OCI-LY7 (cell line): Measurements from ENCODE around the gene ABCA8.

ENCODE experiments used
- EZH2phosphoT487 ChIP-seq: fragments of 200-600 bp; sonication (generic); IDR thresholded peaks from 2 replicates; pipeline ENCODE4 v1.6.1; 2018; ENCODE audit warnings: low read depth, borderline replicate concordance, mild to moderate bottlenecking, mixed run types, antibody characterized with exemption, low read length, moderate library complexity, mixed read lengths
- TF ChIP-seq, protein P1 (sequence below): fragments of 200-600 bp; sonication (generic); conservative IDR thresholded peaks from 2 replicates; pipeline ENCODE4 v1.5.1; 2014; ENCODE audit warnings: mild to moderate bottlenecking, antibody characterized with exemption, low read length, moderate library complexity, mixed read lengths

DNA sequence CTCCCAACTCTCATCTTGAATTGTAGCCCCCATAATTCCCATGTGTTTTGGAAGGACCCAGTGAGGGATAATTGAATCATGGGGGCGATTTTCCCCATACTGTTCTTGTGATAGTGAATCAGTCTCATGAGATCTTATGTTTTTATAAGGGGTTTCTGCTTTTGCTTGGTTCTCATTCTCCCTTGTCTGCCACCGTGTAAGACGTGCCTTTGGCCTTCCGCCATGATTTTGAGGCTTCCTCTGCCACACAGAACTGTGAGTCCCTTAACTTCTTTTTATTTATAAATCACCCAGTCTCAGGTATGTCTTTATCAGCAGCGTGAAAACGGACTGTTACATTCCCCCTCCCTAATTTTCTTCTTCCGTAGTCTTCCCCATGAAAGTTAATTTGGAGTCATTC, 124.0 kb downstream of the ABCA8 start:
- TF ChIP-seq, protein P1, sequence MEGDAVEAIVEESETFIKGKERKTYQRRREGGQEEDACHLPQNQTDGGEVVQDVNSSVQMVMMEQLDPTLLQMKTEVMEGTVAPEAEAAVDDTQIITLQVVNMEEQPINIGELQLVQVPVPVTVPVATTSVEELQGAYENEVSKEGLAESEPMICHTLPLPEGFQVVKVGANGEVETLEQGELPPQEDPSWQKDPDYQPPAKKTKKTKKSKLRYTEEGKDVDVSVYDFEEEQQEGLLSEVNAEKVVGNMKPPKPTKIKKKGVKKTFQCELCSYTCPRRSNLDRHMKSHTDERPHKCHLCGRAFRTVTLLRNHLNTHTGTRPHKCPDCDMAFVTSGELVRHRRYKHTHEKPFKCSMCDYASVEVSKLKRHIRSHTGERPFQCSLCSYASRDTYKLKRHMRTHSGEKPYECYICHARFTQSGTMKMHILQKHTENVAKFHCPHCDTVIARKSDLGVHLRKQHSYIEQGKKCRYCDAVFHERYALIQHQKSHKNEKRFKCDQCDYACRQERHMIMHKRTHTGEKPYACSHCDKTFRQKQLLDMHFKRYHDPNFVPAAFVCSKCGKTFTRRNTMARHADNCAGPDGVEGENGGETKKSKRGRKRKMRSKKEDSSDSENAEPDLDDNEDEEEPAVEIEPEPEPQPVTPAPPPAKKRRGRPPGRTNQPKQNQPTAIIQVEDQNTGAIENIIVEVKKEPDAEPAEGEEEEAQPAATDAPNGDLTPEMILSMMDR: no peak
- no peak for TF ChIP-seq EZH2phosphoT487
